Fibroblast of lung (primary cell): ENCODE measurements around the gene MEX3A. TPM values are rescaled to one million over a fixed set of nuclear protein-coding genes. Genes with fewer than 3 reads are reported as not detected.

Experiments used
- DNase-seq, 2 donors: peaks; one replicate each; pipeline versions ENCODE4 v3.0.0 to v3.0.0-alpha.2; 2010; ENCODE audit warnings: low read depth in 2 of 2
- H2AFZ ChIP-seq: 2 replicates; pipeline ENCODE4 v1.5.1; 2012; ENCODE audit warnings: low read length, control low read depth, inconsistent platforms
- H3K27ac ChIP-seq: 2 replicates; pipeline ENCODE4 v1.5.1; 2011; ENCODE audit warnings: low read length, control low read depth; ENCODE audit not compliant: insufficient read depth
- H3K27me3 ChIP-seq: 2 replicates; pipeline ENCODE4 v1.5.1; 2011; ENCODE audit warnings: mild to moderate bottlenecking, low read length; ENCODE audit not compliant: control insufficient read depth, insufficient read depth
- H3K36me3 ChIP-seq: 2 replicates; pipeline ENCODE4 v1.5.1; 2011; ENCODE audit warnings: low read length; ENCODE audit not compliant: control insufficient read depth, insufficient read depth
- H3K4me1 ChIP-seq: 2 replicates; pipeline ENCODE4 v1.5.1; 2011; ENCODE audit warnings: low read length; ENCODE audit not compliant: control insufficient read depth, insufficient read depth; ENCODE audit errors: extremely low read depth
- H3K4me2 ChIP-seq: 2 replicates; pipeline ENCODE4 v1.5.1; 2011; ENCODE audit warnings: low read length, control low read depth; ENCODE audit not compliant: insufficient read depth; ENCODE audit errors: extremely low read depth
- H3K4me3 ChIP-seq, 4 experiments: fragments of 200-600 bp in 1 of 4; sonication (generic) in 1 of 4; replicated peaks in 1 of 4; 2 replicates each; pipeline ENCODE4 v1.5.1; 2011 to 2016; ENCODE audit warnings: low read length in 4 of 4, low read depth in 3 of 4, mild to moderate bottlenecking in 3 of 4, control low read depth in 2 of 4, inconsistent platforms in 1 of 4, mixed read lengths in 1 of 4; ENCODE audit not compliant: insufficient read depth in 1 of 4; ENCODE audit errors: control extremely low read depth in 1 of 4
- H3K79me2 ChIP-seq: 2 replicates; pipeline ENCODE4 v1.5.1; 2012; ENCODE audit warnings: mild to moderate bottlenecking, low read length, inconsistent platforms; ENCODE audit not compliant: control insufficient read depth, insufficient read depth
- H3K9ac ChIP-seq: 2 replicates; pipeline ENCODE4 v1.5.1; 2011; ENCODE audit warnings: mild to moderate bottlenecking, low read length, control low read depth; ENCODE audit not compliant: insufficient read depth
- H3K9me3 ChIP-seq: 2 replicates; pipeline ENCODE4 v1.5.1; 2012; ENCODE audit warnings: low read depth, low read length; ENCODE audit not compliant: control insufficient read depth, insufficient read depth
- H4K20me1 ChIP-seq: 2 replicates; pipeline ENCODE4 v1.5.1; 2011; ENCODE audit warnings: low read length; ENCODE audit not compliant: control insufficient read depth, insufficient read depth; ENCODE audit errors: extremely low read depth
- EZH2 ChIP-seq: IDR thresholded peaks from 2 replicates; pipeline ENCODE4 v1.5.1; 2012; ENCODE audit warnings: low read length, control low read depth, mild to moderate bottlenecking; ENCODE audit errors: missing control alignments
- polyA plus RNA-seq, 2 donors: library from polyadenylated mRNA; depleted of rRNA in 1 of 2; stranded (reverse) in 1 of 2; unstranded in 1 of 2; fragments of >200 nt; gene quantifications; 2 replicates each; pipeline ENCODE4 v1.2.1, GENCODE V29; 2011 to 2012; ENCODE audit warnings: missing spikeins in 1 of 2
- total RNA-seq: library from RNA; depleted of rRNA; stranded (reverse); fragments of >200 nt; gene quantifications from 2 replicates; pipeline ENCODE4 v1.2.1, GENCODE V29; 2014
- TF ChIP-seq, protein P1 (sequence below), 2 donors: IDR thresholded peaks in 1 of 2; conservative IDR thresholded peaks in 1 of 2; 1 replicate in 1 of 2; 2 replicates in 1 of 2; pipeline ENCODE4 v1.5.1; 2011 to 2012; ENCODE audit warnings: low read length in 2 of 2, control low read depth in 1 of 2, inconsistent platforms in 1 of 2, low read depth in 1 of 2, mild to moderate bottlenecking in 1 of 2

MEX3A gene
- total and polyA plus RNA-seq, 2 donors (not counting 1 experiment from before 2014, with no cell fraction given), result 0.96 to 1.7 TPM

GRCh38 chr1:156053768-156054499, 28.3 kb downstream of the MEX3A start, which contains the start of gene UBQLN4:
TSS of gene UBQLN4 (minus strand) at chr1:156053798. CDS start at chr1:156053701, 97 bp downstream.
- no peak for TF ChIP-seq EZH2
- TF ChIP-seq, protein P1, sequence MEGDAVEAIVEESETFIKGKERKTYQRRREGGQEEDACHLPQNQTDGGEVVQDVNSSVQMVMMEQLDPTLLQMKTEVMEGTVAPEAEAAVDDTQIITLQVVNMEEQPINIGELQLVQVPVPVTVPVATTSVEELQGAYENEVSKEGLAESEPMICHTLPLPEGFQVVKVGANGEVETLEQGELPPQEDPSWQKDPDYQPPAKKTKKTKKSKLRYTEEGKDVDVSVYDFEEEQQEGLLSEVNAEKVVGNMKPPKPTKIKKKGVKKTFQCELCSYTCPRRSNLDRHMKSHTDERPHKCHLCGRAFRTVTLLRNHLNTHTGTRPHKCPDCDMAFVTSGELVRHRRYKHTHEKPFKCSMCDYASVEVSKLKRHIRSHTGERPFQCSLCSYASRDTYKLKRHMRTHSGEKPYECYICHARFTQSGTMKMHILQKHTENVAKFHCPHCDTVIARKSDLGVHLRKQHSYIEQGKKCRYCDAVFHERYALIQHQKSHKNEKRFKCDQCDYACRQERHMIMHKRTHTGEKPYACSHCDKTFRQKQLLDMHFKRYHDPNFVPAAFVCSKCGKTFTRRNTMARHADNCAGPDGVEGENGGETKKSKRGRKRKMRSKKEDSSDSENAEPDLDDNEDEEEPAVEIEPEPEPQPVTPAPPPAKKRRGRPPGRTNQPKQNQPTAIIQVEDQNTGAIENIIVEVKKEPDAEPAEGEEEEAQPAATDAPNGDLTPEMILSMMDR (conservative IDR thresholded peaks at IDR 0.05 in 1 of 2, IDR thresholded peaks at IDR 0.05 in 1 of 2; ENCODE audit: low read depth in 1 of 2, low read length in 2 of 2), result peak; percentile 15 to 25
- DNase-seq, result peak; percentile 82 to 87
- H3K27me3 ChIP-seq, result no peaks in the 10 kb centered on the region
- peak within 1 kb of the TSS; percentile 69 for H3K9ac ChIP-seq
- peak within 1 kb of the TSS; percentile 49 for H2AFZ ChIP-seq
- H3K4me3 ChIP-seq, result peak within 1 kb of the TSS; percentile 82 to 98 (median 90)
- peaks cover 7% of the 10 kb centered on the region for H3K4me1 ChIP-seq
- no peaks in the 10 kb centered on the region for H4K20me1 ChIP-seq
- H3K27ac ChIP-seq, result peak within 1 kb of the TSS; percentile 89
- peaks cover 14% of the 10 kb centered on the region for H3K79me2 ChIP-seq
- peak within 1 kb of the TSS; percentile 100 for H3K4me2 ChIP-seq
- H3K36me3 ChIP-seq, result peaks cover 3% of the 10 kb centered on the region
- H3K9me3 ChIP-seq, result no peaks in the 10 kb centered on the region

DNA sequence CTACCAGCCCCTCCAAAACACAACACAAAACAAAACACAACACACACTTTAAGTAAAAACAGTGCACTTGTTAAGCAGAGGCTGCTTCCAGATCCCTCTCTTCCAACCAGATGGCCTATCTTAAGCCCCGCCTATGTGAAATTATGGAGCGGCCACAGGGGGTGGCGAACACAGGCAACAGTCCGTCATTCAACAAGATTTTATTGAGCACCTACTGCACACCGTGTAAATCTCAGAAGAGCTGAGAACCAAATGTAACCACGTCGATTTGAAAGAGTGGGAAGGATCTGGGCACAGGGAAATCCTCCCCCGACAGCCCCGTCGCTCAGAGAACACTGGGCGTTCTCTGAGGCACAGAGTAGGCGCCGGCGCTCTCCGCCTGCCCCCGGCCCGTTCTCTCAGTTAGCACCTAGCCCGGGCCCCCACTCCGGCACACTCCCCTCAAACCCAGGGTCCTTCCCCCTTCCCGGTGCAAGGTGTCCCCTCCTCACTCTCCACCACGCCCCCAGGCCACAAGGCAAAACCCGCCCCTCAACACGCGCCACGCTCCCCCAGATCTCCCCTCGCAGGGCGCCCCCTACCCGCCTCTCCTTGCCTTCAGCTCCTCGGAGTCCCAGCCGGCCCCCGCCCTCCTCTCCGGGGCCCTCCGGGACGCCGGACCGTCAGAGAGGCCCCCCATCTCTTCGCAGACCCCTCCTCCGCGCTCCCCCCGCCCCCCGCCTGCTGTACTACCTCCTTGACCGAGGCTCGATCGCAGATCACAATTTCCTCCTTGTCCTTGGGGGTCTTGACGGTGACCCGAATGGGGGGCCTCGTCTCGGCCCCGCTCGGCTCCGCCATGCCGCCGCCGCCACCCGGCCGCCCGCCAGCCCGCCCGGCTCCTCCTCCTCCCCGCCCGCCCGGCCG, 29.1 kb downstream of the MEX3A start:
- H3K9me3 ChIP-seq, result no peaks in the 10 kb centered on the region
- peaks cover 14% of the 10 kb centered on the region for H3K79me2 ChIP-seq
- H3K4me3 ChIP-seq, result peak overlapping the region; percentile 68 to 84 (median 74)
- peaks cover 5% of the 10 kb centered on the region for H3K36me3 ChIP-seq
- DNase-seq, result peak; percentile 68 to 72
- peak overlapping the region; percentile 49 for H2AFZ ChIP-seq
- H4K20me1 ChIP-seq, result no peaks in the 10 kb centered on the region
- H3K27me3 ChIP-seq, result no peaks in the 10 kb centered on the region
- H3K9ac ChIP-seq, result peak overlapping the region; percentile 48
- TF ChIP-seq, protein P1 (conservative IDR thresholded peaks at IDR 0.05 in 1 of 2, IDR thresholded peaks at IDR 0.05 in 1 of 2; ENCODE audit: low read depth in 1 of 2, low read length in 2 of 2), result peak in 1 of 2 donors; percentile 27
- TF ChIP-seq EZH2, result no peak
- H3K4me2 ChIP-seq, result peak overlapping the region; percentile 47
- peaks cover 7% of the 10 kb centered on the region for H3K4me1 ChIP-seq
- no peak overlapping the region for H3K27ac ChIP-seq
